Measurements from ENCODE around the gene MAVS.
A peak's percentile ranks its signal among the peaks of the same experiment; 100 is the strongest.
"Not testable (repeated sequence)": the region's sequence is repeated elsewhere in the genome, so short reads cannot be mapped to it uniquely, and the experiment has no call there.

Gene MAVS

GRCh38 chr20:3857405-3857804, 10.8 kb downstream of the MAVS start:
- DNase-seq, result no peak

GRCh38 chr20:3858689-3859088, 12.1 kb downstream of the MAVS start:
- DNase-seq, result no peak

- DNase-seq, result no peak
Measured at GRCh38 chr20:3861191-3861590, 14.6 kb downstream of the MAVS start.

- no peak for DNase-seq
Measured at GRCh38 chr20:3862333-3862732, 15.7 kb downstream of the MAVS start.

GRCh38 chr20:3863317-3863716, 16.7 kb downstream of the MAVS start:
- DNase-seq, result no peak

- no peak for DNase-seq
Measured at GRCh38 chr20:3864518-3864917, 17.9 kb downstream of the MAVS start.

- no peak for DNase-seq
Measured at GRCh38 chr20:3865152-3865886, 18.7 kb downstream of the MAVS start.

- DNase-seq, result no peak
Measured at GRCh38 chr20:3865887-3866407, 19.3 kb downstream of the MAVS start.

- no peak for DNase-seq
Measured at GRCh38 chr20:3866464-3866863, 19.8 kb downstream of the MAVS start.

GRCh38 chr20:3867802-3868201, 21.2 kb downstream of the MAVS start:
- DNase-seq, result no peak

GRCh38 chr20:3869839-3870634, 23.4 kb downstream of the MAVS start:
- DNase-seq, result no peak

- no peak for DNase-seq
Measured at GRCh38 chr20:3871550-3872265, 25.1 kb downstream of the MAVS start.

GRCh38 chr20:3873507-3873906, 26.9 kb downstream of the MAVS start:
- no peak for DNase-seq

- DNase-seq, result no peak
Measured at GRCh38 chr20:3874194-3874844, 27.7 kb downstream of the MAVS start.

- no peak for DNase-seq
Measured at GRCh38 chr20:3875378-3875974, 28.8 kb downstream of the MAVS start.

- no peak for DNase-seq
Measured at GRCh38 chr20:3876000-3876399, 29.4 kb downstream of the MAVS start.

- no peak for DNase-seq
Measured at GRCh38 chr20:3876676-3877075, 30.0 kb downstream of the MAVS start.

- not testable (repeated sequence) for DNase-seq
Measured at GRCh38 chr20:3878921-3879274, 32.3 kb downstream of the MAVS start.

- DNase-seq, result peak; percentile 6
Measured at GRCh38 chr20:3885715-3886114, 39.1 kb downstream of the MAVS start.

GRCh38 chr20:3887876-3888620, 41.4 kb downstream of the MAVS start:
- DNase-seq, result no peak

GRCh38 chr20:3888622-3889488, 42.2 kb downstream of the MAVS start, which contains the start of gene PANK2:
PANK2 (plus strand) TSS chr20:3889387.
- peak; percentile 99 for DNase-seq

All from midbrain (tissue), 1 donor.